Uterus (tissue), 4 donors: Measurements from ENCODE around the gene TMEM89. TPM values are rescaled to one million over a fixed set of nuclear protein-coding genes. Genes with fewer than 3 reads are reported as not detected.

Experiments
- DNase-seq, 2 donors: peaks; one replicate each; pipeline ENCODE4 v3.0.0-alpha.2; 2019 to 2020
- H3K27ac ChIP-seq, 2 donors: fragments of 200-600 bp; sonication (generic); 1 replicate in 1 of 2; 2 replicates in 1 of 2; pipeline ENCODE4 v1.5.1; 2016 to 2018
- H3K27me3 ChIP-seq, 2 donors: fragments of 200-600 bp; sonication (generic); one replicate each; pipeline ENCODE4 v1.5.1; 2018 to 2019; ENCODE audit warnings: control low read depth in 1 of 2
- H3K36me3 ChIP-seq, 2 donors: fragments of 200-600 bp; sonication (generic); one replicate each; pipeline ENCODE4 v1.5.1; 2019; ENCODE audit warnings: control low read depth in 1 of 2
- H3K4me1 ChIP-seq, 2 donors: fragments of 200-600 bp; sonication (generic); one replicate each; pipeline ENCODE4 v1.5.1; 2018 to 2019; ENCODE audit warnings: control low read depth in 1 of 2
- H3K4me3 ChIP-seq, 2 donors: fragments of 200-600 bp; sonication (generic); 1 replicate in 1 of 2; 2 replicates in 1 of 2; pipeline ENCODE4 v1.5.1; 2018 to 2019; ENCODE audit warnings: mild to moderate bottlenecking in 1 of 2
- H3K9me3 ChIP-seq, 2 donors: fragments of 200-600 bp; sonication (generic); one replicate each; pipeline ENCODE4 v1.5.1; 2019; ENCODE audit warnings: control low read depth in 1 of 2
- CTCF ChIP-seq, 4 experiments: fragments of 200-600 bp in 2 of 4; fragments of 450-650 bp in 2 of 4; sonication (generic) in 2 of 4; IDR thresholded peaks; one replicate each; pipeline ENCODE4 v1.5.1; 2016 to 2019; ENCODE audit warnings: antibody characterized with exemption in 4 of 4, mild to moderate bottlenecking in 2 of 4, moderate library complexity in 1 of 4
- POLR2A ChIP-seq, 2 donors: fragments of 450-650 bp; IDR thresholded peaks; one replicate each; pipeline ENCODE4 v1.6.1; 2016; ENCODE audit warnings: antibody characterized with exemption in 2 of 2, mild to moderate bottlenecking in 1 of 2, moderate library complexity in 1 of 2
- intact Hi-C: fragments of 100-400 bp; cut with DNase I; formaldehyde crosslinking; loops from one replicate; pipeline ENCODE4 v1.15.1; 2023; ENCODE audit warnings: low total_unique reads
- total RNA-seq, 4 donors: library from RNA; depleted of rRNA in 3 of 4; stranded (reverse); fragments of >200 nt in 3 of 4; gene quantifications; one replicate each; pipeline versions ENCODE4 v1.1.0 to v1.2.4, GENCODE V29; 2014 to 2023
- donor health status: DM: yes; HTN: yes; CAD: no.

TMEM89 gene
- total RNA-seq, 4 donors from 2014 or later: not detected

DNA sequence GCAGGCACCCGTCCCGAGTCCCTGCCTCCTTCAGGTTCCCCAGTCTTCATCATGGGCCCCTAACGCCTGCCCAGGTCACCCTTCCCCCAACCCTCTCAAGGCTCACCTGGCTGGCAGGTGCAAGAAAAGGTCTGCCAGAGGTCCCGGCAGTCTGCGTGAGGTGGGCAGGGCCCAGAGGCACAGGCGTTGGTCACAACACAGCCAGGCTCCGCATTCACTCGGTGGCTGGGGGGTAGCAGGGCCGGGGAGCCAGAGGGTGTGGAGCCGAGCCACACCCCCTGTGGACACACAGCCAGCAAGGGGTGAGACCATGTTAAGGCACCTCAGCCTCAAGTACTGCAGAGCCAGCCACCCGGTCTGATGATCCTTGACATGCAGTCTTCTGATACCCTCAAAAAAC is 30.2 kb upstream of the TMEM89 start:
- Histone ChIP-seq H3K4me1 (no peaks in the 10 kb centered on the region), H3K36me3 (no peaks in the 10 kb centered on the region), H3K27me3 (no peaks in the 10 kb centered on the region), H3K4me3 (no peak overlapping the region), H3K27ac (no peak overlapping the region), H3K9me3 (no peaks in the 10 kb centered on the region)
- intact Hi-C loops: no loop called here
- no peak for TF ChIP-seq CTCF (IDR thresholded peaks at IDR 0.05)
- TF ChIP-seq POLR2A (IDR thresholded peaks at IDR 0.05): no peak
- no peak for DNase-seq

DNA sequence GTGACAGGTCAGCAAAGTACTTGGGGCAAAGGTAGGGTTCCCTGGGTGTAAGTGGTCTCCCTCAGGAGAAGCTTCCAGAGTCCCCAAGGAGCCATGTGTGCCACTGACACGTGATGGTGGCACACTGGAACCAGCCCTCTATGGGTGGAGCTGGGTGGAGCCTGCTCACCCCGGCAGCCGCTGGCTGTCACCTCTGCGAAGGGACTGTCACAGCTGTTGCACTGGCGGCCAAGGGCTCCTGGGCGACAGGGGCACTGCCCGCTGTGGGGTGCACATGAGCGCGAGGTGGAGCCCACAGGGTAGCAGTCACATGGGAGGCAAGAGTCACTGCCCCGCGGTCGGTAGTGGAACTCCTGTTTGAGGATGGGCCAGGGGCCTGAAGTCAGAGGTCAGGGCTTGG is 29.2 kb upstream of the TMEM89 start:
- Histone ChIP-seq H3K4me1 (no peaks in the 10 kb centered on the region), H3K4me3 (no peak overlapping the region), H3K27ac (no peak overlapping the region), H3K9me3 (no peaks in the 10 kb centered on the region), H3K27me3 (no peaks in the 10 kb centered on the region), H3K36me3 (no peaks in the 10 kb centered on the region)
- no peak for DNase-seq
- intact Hi-C loops: no loop called here
- no peak for TF ChIP-seq POLR2A (IDR thresholded peaks at IDR 0.05)
- TF ChIP-seq CTCF (IDR thresholded peaks at IDR 0.05): no peak

DNA sequence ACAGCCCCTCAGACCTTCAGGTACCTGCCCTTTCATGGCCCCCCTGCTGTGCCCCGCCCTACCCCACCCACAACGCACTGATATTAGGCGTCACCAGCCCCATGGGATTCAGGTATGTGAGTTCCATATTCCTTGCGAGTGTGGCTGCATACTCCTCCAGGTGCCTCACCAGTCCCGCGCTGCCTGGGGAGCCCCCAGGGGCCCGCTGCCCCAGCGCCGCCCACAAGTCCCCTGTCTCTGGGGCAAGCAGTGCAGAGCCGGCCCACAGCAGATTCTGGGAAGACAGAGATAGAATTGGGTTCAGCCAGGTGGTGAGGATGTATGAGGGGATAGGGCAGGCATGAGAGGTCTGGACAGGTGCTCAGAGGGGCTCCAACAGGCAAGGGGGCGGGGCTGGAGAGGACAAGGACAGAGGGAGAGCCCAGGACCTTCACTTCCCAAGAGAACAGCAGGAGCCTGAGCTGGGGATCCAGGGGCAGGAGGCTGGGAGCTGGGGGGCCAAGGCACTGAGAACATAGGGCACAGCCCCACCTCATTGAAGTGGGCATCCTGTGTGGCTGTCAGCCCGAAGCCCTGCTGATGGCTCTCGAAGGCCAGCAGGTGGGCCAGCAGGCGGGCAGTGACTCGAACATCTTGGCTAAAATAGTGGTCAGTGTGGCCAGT is 26.8 kb upstream of the TMEM89 start:
- no peaks in the 10 kb centered on the region for H3K27me3 ChIP-seq
- intact Hi-C loops: no loop called here
- H3K9me3 ChIP-seq: no peaks in the 10 kb centered on the region
- no peak for TF ChIP-seq POLR2A (IDR thresholded peaks at IDR 0.05)
- no peak for TF ChIP-seq CTCF (IDR thresholded peaks at IDR 0.05)
- H3K36me3 ChIP-seq: no peaks in the 10 kb centered on the region
- H3K4me1 ChIP-seq: no peaks in the 10 kb centered on the region
- no peak overlapping the region for H3K4me3 ChIP-seq
- H3K27ac ChIP-seq: no peak overlapping the region
- DNase-seq: no peak

DNA sequence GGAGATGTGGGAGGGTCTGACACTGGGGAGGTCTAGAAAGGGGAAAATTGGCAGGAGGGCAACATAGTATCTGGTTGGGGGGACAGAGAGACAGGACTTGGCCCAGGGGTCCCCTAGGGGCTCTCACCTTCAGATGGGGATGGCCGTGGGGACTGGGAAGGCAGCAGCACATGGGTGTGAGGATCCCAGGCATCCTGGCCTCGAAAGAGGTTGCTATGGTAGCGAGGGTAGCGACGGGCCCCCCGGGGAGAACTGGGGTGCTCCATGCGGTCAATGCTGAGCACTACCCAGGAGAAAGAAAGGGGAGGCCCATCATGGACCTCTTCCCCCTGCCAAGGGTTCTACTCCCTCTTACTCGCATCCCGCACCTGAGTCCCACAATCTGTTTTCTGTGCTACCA is 26.1 kb upstream of the TMEM89 start:
- Histone ChIP-seq H3K27me3 (no peaks in the 10 kb centered on the region), H3K4me1 (no peaks in the 10 kb centered on the region), H3K9me3 (no peaks in the 10 kb centered on the region), H3K36me3 (no peaks in the 10 kb centered on the region), H3K27ac (no peak overlapping the region), H3K4me3 (no peak overlapping the region)
- no peak for DNase-seq
- TF ChIP-seq CTCF (IDR thresholded peaks at IDR 0.05) (no peak), POLR2A (IDR thresholded peaks at IDR 0.05) (no peak)
- intact Hi-C loops: no loop called here

DNA sequence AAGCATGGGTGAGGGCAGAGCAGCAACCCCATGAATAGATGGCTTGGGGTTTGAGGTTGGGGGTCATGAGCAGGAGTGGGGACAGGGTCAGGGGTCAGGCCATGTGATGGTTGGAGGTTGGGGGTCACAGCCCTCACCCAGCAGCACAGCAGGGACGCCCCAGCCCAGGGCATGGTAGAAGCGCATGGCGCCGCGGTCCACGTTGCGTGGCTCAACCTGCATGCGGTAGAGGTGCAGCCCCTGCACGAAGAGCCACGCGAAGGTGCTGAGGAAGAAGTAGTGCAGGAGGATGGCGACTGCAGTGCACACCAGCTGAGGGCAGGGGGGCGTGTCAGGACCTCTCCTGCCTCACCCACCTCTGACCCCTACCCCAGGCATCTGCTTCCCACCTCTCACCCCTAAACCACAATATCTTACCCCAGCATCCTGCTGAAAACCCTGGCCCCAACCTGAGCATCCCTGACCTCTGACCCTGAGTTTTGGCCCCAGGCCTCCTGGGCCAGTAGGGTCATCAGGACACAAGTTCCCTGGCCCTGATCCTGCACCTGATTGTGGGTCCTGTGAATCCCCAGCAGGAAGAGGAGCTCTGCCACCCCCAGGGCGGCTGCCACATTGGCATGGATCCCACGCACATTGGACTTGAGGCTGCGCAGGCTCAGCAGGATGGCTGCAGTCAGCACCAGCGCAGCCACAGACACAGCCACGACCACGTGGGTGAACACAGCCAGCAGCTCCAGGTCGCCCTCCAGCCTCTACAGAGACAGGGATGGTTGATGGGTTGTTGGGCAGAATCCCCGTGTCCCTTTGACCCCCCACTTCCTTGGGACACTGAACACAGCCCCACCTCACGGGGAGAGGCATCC is 23.6 kb upstream of the TMEM89 start:
- no peaks in the 10 kb centered on the region for H3K4me1 ChIP-seq
- intact Hi-C loops: no loop called here
- H3K27ac ChIP-seq: no peak overlapping the region
- no peak for DNase-seq
- no peaks in the 10 kb centered on the region for H3K9me3 ChIP-seq
- H3K36me3 ChIP-seq: no peaks in the 10 kb centered on the region
- H3K4me3 ChIP-seq: no peak overlapping the region
- TF ChIP-seq CTCF (IDR thresholded peaks at IDR 0.05) (no peak), POLR2A (IDR thresholded peaks at IDR 0.05) (no peak)
- H3K27me3 ChIP-seq: no peaks in the 10 kb centered on the region
